ENCODE measurements around the gene PRKCB.

Gene PRKCB

GRCh38 chr16:23976091-23976490, 140.3 kb downstream of the PRKCB start:
- H3K36me3 ChIP-seq (ENCODE audit: control insufficient read depth, low read length) = no peaks in the 10 kb centered on the region
- no peaks in the 10 kb centered on the region for H3F3A ChIP-seq (ENCODE audit: control insufficient read depth, insufficient read depth)
- H3K4me1 ChIP-seq (ENCODE audit: control insufficient read depth, low read length) = peaks cover 16% of the 10 kb centered on the region
- H3K4me3 ChIP-seq (ENCODE audit: low read length) = no peak overlapping the region
- H4K20me1 ChIP-seq (ENCODE audit: control insufficient read depth, insufficient read depth, low read depth, low read length) = no peaks in the 10 kb centered on the region
- H3K27me3 ChIP-seq (ENCODE audit: control insufficient read depth, low read length) = no peaks in the 10 kb centered on the region
- H3K9me3 ChIP-seq (ENCODE audit: control insufficient read depth, insufficient read depth, low read length) = no peaks in the 10 kb centered on the region
- TF ChIP-seq CTCF (IDR thresholded peaks at IDR 0.05; ENCODE audit: low read depth, low read length, poor library complexity, severe bottlenecking) (no peak), EZH2phosphoT487 (IDR thresholded peaks at IDR 0.05; ENCODE audit: borderline replicate concordance, low read length) (no peak)
- H3K27ac ChIP-seq (ENCODE audit: low read depth, low read length) = no peak overlapping the region
- H3K4me2 ChIP-seq (ENCODE audit: low read length) = peak overlapping the region; percentile 21
- no peaks in the 10 kb centered on the region for H3K79me2 ChIP-seq (ENCODE audit: control insufficient read depth, low read length)
- H3K9me2 ChIP-seq (replicated peaks; ENCODE audit: control insufficient read depth, low read length) = no peaks in the 10 kb centered on the region

GRCh38 chr16:23976524-23976923, 140.7 kb downstream of the PRKCB start:
- H3K4me1 ChIP-seq (ENCODE audit: control insufficient read depth, low read length) = peaks cover 16% of the 10 kb centered on the region
- no peak for TF ChIP-seq CTCF (IDR thresholded peaks at IDR 0.05; ENCODE audit: low read depth, low read length, poor library complexity, severe bottlenecking)
- TF ChIP-seq EZH2phosphoT487 (IDR thresholded peaks at IDR 0.05; ENCODE audit: borderline replicate concordance, low read length) = no peak
- H3K27ac ChIP-seq (ENCODE audit: low read depth, low read length) = no peak overlapping the region
- no peaks in the 10 kb centered on the region for H3K27me3 ChIP-seq (ENCODE audit: control insufficient read depth, low read length)
- no peaks in the 10 kb centered on the region for H3F3A ChIP-seq (ENCODE audit: control insufficient read depth, insufficient read depth)
- no peak overlapping the region for H3K4me3 ChIP-seq (ENCODE audit: low read length)
- no peaks in the 10 kb centered on the region for H4K20me1 ChIP-seq (ENCODE audit: control insufficient read depth, insufficient read depth, low read depth, low read length)
- no peaks in the 10 kb centered on the region for H3K79me2 ChIP-seq (ENCODE audit: control insufficient read depth, low read length)
- H3K36me3 ChIP-seq (ENCODE audit: control insufficient read depth, low read length) = no peaks in the 10 kb centered on the region
- no peaks in the 10 kb centered on the region for H3K9me2 ChIP-seq (replicated peaks; ENCODE audit: control insufficient read depth, low read length)
- H3K9me3 ChIP-seq (ENCODE audit: control insufficient read depth, insufficient read depth, low read length) = no peaks in the 10 kb centered on the region
- H3K4me2 ChIP-seq (ENCODE audit: low read length) = peak overlapping the region; percentile 21

GRCh38 chr16:23979441-23979840, 143.7 kb downstream of the PRKCB start:
- Histone ChIP-seq H3K9me3 (ENCODE audit: control insufficient read depth, insufficient read depth, low read length) (no peaks in the 10 kb centered on the region), H3K4me3 (ENCODE audit: low read length) (no peak overlapping the region), H3K4me2 (ENCODE audit: low read length) (no peak overlapping the region), H3K79me2 (ENCODE audit: control insufficient read depth, low read length) (no peaks in the 10 kb centered on the region), H3K9me2 (replicated peaks; ENCODE audit: control insufficient read depth, low read length) (no peaks in the 10 kb centered on the region), H3K4me1 (ENCODE audit: control insufficient read depth, low read length) (peaks cover 16% of the 10 kb centered on the region), H3K36me3 (ENCODE audit: control insufficient read depth, low read length) (no peaks in the 10 kb centered on the region), H4K20me1 (ENCODE audit: control insufficient read depth, insufficient read depth, low read depth, low read length) (no peaks in the 10 kb centered on the region), H3F3A (ENCODE audit: control insufficient read depth, insufficient read depth) (no peaks in the 10 kb centered on the region), H3K27me3 (ENCODE audit: control insufficient read depth, low read length) (0 out of 2 replicates have a peak, but pooled peaks cover 2% of the 10 kb centered on the region), H3K27ac (ENCODE audit: low read depth, low read length) (no peak overlapping the region)
- TF ChIP-seq CTCF (IDR thresholded peaks at IDR 0.05; ENCODE audit: low read depth, low read length, poor library complexity, severe bottlenecking) = no peak
- no peak for TF ChIP-seq EZH2phosphoT487 (IDR thresholded peaks at IDR 0.05; ENCODE audit: borderline replicate concordance, low read length)
